ENCODE data around the gene RALBP1.
"Not testable (repeated sequence)": the region's sequence is repeated elsewhere in the genome, so short reads cannot be mapped to it uniquely, and the experiment has no call there.

Gene RALBP1

DNA sequence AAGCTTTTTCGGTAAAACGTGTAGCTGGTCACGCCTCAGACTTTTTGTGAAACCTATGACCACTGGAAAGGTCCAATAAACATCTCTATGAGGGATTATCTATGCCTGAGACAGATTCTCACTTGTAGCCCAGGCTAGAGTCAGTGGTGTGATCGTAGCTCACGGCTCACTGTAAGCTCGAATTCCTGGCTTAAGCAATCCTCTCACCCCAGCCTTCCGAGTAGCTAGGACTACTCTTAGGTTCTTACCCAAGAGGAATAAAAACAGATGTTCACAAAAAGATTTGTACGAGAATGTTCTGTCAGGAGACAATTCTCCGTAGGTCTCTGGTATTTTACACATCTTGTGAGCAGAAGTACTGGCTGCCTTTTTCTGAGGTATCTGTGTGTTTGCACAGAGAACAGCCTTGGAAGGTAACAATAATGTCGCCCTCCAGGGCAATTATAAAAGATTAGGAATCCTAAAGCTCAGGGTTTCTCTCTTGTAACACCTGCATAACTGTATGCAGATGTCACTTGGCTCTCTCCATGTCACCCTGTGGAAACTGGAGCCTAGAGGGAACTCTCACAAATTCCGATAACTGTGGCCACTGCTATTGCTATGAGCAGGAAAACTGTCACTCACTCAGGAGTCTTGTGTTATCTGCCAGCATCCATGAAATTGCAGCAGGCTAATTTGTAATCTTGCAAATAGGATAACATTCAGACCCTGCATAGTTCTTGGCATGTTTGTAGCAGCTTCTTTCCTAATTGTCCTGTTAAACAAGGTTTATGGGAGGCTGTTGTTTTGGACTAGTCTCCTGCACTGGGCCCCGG, 25.5 kb upstream of the RALBP1 start:
- Histone ChIP-seq H3K27me3 (replicated peaks; ENCODE audit: control insufficient read depth, insufficient read depth, low read length) (no peaks in the 10 kb centered on the region), H3K4me3 (replicated peaks; ENCODE audit: low read depth, low read length) (no peak overlapping the region), H3K36me3 (ENCODE audit: control insufficient read depth, insufficient read depth, low read length) (no peaks in the 10 kb centered on the region)
- DNase-seq (ENCODE audit: extremely low read depth, insufficient read length): no peak
- TF ChIP-seq, protein P1, sequence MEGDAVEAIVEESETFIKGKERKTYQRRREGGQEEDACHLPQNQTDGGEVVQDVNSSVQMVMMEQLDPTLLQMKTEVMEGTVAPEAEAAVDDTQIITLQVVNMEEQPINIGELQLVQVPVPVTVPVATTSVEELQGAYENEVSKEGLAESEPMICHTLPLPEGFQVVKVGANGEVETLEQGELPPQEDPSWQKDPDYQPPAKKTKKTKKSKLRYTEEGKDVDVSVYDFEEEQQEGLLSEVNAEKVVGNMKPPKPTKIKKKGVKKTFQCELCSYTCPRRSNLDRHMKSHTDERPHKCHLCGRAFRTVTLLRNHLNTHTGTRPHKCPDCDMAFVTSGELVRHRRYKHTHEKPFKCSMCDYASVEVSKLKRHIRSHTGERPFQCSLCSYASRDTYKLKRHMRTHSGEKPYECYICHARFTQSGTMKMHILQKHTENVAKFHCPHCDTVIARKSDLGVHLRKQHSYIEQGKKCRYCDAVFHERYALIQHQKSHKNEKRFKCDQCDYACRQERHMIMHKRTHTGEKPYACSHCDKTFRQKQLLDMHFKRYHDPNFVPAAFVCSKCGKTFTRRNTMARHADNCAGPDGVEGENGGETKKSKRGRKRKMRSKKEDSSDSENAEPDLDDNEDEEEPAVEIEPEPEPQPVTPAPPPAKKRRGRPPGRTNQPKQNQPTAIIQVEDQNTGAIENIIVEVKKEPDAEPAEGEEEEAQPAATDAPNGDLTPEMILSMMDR (IDR thresholded peaks at IDR 0.05; ENCODE audit: insufficient read depth, low read length, poor library complexity, severe bottlenecking): no peak

DNA sequence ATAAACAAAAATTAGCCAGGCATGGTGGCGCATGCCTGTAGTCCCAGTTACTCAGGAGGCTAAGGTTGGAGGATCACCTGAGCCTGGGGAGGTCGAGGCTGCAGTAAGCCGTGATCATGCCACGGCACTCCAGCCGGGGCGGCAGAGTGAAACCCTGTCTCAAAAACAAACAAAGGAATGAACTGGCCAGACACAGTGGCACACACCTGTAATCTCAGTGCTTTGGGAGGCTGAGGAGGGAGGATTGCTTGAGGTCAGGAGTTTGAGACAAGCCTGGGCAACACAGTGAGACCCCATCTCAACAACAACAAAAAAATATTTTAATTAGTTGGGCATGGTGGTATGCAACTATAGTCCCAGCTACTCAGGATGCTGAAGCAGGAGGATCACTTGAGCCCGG, 24.4 kb upstream of the RALBP1 start:
- not testable (repeated sequence) for H3K4me3 ChIP-seq (replicated peaks; ENCODE audit: low read depth, low read length); H3K27me3 ChIP-seq (replicated peaks; ENCODE audit: control insufficient read depth, insufficient read depth, low read length); H3K36me3 ChIP-seq (ENCODE audit: control insufficient read depth, insufficient read depth, low read length); DNase-seq (ENCODE audit: extremely low read depth, insufficient read length)

- Histone ChIP-seq H3K4me3 (replicated peaks; ENCODE audit: low read depth, low read length) (no peak overlapping the region), H3K27me3 (replicated peaks; ENCODE audit: control insufficient read depth, insufficient read depth, low read length) (no peaks in the 10 kb centered on the region), H3K36me3 (ENCODE audit: control insufficient read depth, insufficient read depth, low read length) (no peaks in the 10 kb centered on the region)
- TF ChIP-seq, protein P1 (IDR thresholded peaks at IDR 0.05; ENCODE audit: insufficient read depth, low read length, poor library complexity, severe bottlenecking): no peak
- DNase-seq (ENCODE audit: extremely low read depth, insufficient read length): no peak
Observed at GRCh38 chr18:9453283-9453682, 22.0 kb upstream of the RALBP1 start.

DNA sequence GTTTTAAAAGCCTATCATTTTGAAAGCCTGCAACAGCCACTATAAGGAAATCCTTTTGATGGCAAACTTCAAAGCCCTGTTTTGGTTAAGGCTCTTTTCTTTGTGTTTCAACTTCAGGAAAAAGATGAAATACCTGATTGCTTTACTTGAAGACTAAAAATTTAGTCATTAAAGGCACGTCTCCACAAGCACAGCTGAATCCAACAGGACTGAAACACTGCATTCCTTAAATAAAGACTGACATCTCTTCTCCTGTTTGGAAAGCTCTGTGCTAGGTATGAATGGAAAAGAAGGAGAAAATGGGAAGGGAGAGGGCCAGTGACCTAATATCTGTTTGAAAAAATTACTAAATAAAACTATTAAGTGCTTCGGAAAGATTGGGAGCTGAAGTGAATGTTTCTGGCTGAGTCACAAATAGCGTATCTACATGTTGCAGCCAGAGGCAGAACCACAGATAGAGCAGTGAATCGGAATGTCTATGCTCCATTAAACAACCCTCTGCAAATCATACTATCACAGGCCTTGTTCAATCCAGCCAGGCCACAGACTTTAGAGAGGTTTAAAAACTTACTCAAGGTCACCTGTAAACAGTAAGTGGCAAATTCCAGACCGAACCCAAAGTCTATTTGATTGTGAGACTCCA, 21.1 kb upstream of the RALBP1 start:
- Histone ChIP-seq H3K4me3 (replicated peaks; ENCODE audit: low read depth, low read length) (no peak overlapping the region), H3K36me3 (ENCODE audit: control insufficient read depth, insufficient read depth, low read length) (no peaks in the 10 kb centered on the region), H3K27me3 (replicated peaks; ENCODE audit: control insufficient read depth, insufficient read depth, low read length) (no peaks in the 10 kb centered on the region)
- TF ChIP-seq, protein P1 (IDR thresholded peaks at IDR 0.05; ENCODE audit: insufficient read depth, low read length, poor library complexity, severe bottlenecking): no peak
- DNase-seq (ENCODE audit: extremely low read depth, insufficient read length): no peak

GRCh38 chr18:9455718-9456511, 19.4 kb upstream of the RALBP1 start:
- Histone ChIP-seq H3K36me3 (ENCODE audit: control insufficient read depth, insufficient read depth, low read length) (no peaks in the 10 kb centered on the region), H3K27me3 (replicated peaks; ENCODE audit: control insufficient read depth, insufficient read depth, low read length) (no peaks in the 10 kb centered on the region), H3K4me3 (replicated peaks; ENCODE audit: low read depth, low read length) (no peak overlapping the region)
- DNase-seq (ENCODE audit: extremely low read depth, insufficient read length): no peak
- TF ChIP-seq, protein P1 (IDR thresholded peaks at IDR 0.05; ENCODE audit: insufficient read depth, low read length, poor library complexity, severe bottlenecking): no peak

GRCh38 chr18:9466127-9466526, 9.2 kb upstream of the RALBP1 start:
- Histone ChIP-seq H3K27me3 (replicated peaks; ENCODE audit: control insufficient read depth, insufficient read depth, low read length) (no peaks in the 10 kb centered on the region), H3K36me3 (ENCODE audit: control insufficient read depth, insufficient read depth, low read length) (no peaks in the 10 kb centered on the region), H3K4me3 (replicated peaks; ENCODE audit: low read depth, low read length) (no peak overlapping the region)
- DNase-seq (ENCODE audit: extremely low read depth, insufficient read length): no peak
- TF ChIP-seq, protein P1 (IDR thresholded peaks at IDR 0.05; ENCODE audit: insufficient read depth, low read length, poor library complexity, severe bottlenecking): no peak
